GM12874 (cell line): ENCODE data around the gene KCNA5.

Source experiments
- CTCF ChIP-seq: IDR thresholded peaks from 2 replicates; pipeline ENCODE4 v1.5.1; 2011; ENCODE audit warnings: low read depth, mild to moderate bottlenecking, control low read depth, low read length, moderate library complexity; ENCODE audit not compliant: insufficient read depth

The KCNA5 gene

GRCh38 chr12:5037795-5038357 lies 5.8 kb upstream of the KCNA5 start:
- TF ChIP-seq CTCF = no peak

- no peak for TF ChIP-seq CTCF
These were observed 4.8 kb upstream of the KCNA5 start for GRCh38 chr12:5038781-5039311.

- TF ChIP-seq CTCF = no peak
These were observed 3.9 kb upstream of the KCNA5 start for GRCh38 chr12:5039815-5040214.

GRCh38 chr12:5040368-5040767 lies 3.3 kb upstream of the KCNA5 start:
- no peak for TF ChIP-seq CTCF

GRCh38 chr12:5044420-5045295 lies 979 bp downstream of the KCNA5 start:
- no peak for TF ChIP-seq CTCF

- no peak for TF ChIP-seq CTCF
These were observed 3.4 kb downstream of the KCNA5 start for GRCh38 chr12:5047094-5047493.

GRCh38 chr12:5047729-5048128 lies 4.0 kb downstream of the KCNA5 start:
- TF ChIP-seq CTCF = no peak
